Ectodermal cell (in vitro differentiated cells): Measurements from ENCODE around the gene ITGAL.

Experiments used
- H3K27ac ChIP-seq: 2 replicates; pipeline ENCODE4 v1.7.0; 2013; ENCODE audit warnings: mild to moderate bottlenecking, low read depth, low read length; ENCODE audit not compliant: insufficient read depth, poor library complexity, severe bottlenecking
- H3K27me3 ChIP-seq: 2 replicates; pipeline ENCODE4 v1.7.0; 2013; ENCODE audit warnings: mild to moderate bottlenecking, low read length; ENCODE audit not compliant: insufficient read depth, control insufficient read depth, poor library complexity, severe bottlenecking
- H3K36me3 ChIP-seq: one replicate; pipeline ENCODE4 v1.7.0; 2013; ENCODE audit warnings: low read length; ENCODE audit not compliant: control insufficient read depth, insufficient read depth
- H3K4me1 ChIP-seq: one replicate; pipeline ENCODE4 v1.7.0; 2013; ENCODE audit warnings: low read length; ENCODE audit not compliant: control insufficient read depth, insufficient read depth
- H3K4me3 ChIP-seq: 2 replicates; pipeline ENCODE4 v1.7.0; 2013; ENCODE audit warnings: low read depth, low read length, control low read depth; ENCODE audit not compliant: insufficient read depth
- H3K9me3 ChIP-seq: 2 replicates; pipeline ENCODE4 v1.7.0; 2013; ENCODE audit warnings: mild to moderate bottlenecking, low read length, moderate library complexity; ENCODE audit not compliant: control insufficient read depth
- WGBS, 2 experiments: methylation state at CpG; one replicate each; pipeline ENCODE4 v1.1.7; 2013; ENCODE audit warnings: missing lambda C conversion rate in 2 of 2; 5-methylcytosine and 5-hydroxymethylcytosine counted together

The ITGAL gene

DNA sequence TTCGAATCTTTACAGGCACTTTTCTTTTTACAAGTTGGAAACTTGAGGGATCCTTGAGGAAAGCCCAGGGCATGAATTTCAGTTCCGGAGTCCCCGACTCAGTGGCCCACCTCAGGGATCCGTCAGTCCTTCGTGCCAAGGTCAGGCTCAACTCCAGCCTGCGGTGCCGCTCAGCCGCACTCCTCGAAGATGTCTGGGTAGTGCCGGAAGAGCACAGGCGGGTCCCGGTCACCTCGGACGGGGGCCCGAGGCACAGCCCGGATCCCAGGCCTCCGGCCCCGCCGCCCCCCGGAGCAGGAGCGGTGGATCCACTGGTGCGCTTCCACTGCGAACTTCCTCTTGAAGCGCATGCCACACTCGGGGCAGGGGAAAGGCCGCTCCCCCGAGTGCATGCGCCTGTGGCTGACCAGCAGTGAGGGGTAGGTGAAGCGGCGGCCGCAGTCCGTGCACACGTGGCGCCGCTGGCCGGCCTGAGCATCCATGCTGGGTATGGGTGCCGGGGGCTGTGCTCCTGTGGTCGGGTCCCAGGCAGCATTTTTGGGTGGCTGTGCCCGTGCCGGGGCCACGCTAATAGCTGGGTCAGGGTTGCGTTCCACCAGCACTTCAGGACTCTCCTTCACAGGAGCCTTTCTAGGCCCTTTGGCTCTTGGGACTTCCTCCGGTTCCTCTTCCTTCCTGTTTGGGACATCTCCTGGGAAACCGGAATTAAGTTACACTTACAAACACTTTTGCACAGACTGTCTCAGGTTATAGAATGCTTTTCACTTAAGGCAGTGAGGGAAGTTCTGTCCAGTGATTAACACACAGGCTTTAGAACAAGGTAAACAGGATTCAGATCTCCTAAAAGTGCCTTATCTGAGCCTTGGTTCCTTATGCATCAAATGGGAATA is 97.4 kb downstream of the ITGAL start:
- Histone ChIP-seq H3K27ac (no peak overlapping the region), H3K4me3 (no peak overlapping the region), H3K36me3 (no peaks in the 10 kb centered on the region), H3K9me3 (no peaks in the 10 kb centered on the region), H3K4me1 (no peaks in the 10 kb centered on the region), H3K27me3 (no peaks in the 10 kb centered on the region)
- 95% methylated on average over 44 of the region's 44 CpGs for WGBS, 2 experiments

DNA sequence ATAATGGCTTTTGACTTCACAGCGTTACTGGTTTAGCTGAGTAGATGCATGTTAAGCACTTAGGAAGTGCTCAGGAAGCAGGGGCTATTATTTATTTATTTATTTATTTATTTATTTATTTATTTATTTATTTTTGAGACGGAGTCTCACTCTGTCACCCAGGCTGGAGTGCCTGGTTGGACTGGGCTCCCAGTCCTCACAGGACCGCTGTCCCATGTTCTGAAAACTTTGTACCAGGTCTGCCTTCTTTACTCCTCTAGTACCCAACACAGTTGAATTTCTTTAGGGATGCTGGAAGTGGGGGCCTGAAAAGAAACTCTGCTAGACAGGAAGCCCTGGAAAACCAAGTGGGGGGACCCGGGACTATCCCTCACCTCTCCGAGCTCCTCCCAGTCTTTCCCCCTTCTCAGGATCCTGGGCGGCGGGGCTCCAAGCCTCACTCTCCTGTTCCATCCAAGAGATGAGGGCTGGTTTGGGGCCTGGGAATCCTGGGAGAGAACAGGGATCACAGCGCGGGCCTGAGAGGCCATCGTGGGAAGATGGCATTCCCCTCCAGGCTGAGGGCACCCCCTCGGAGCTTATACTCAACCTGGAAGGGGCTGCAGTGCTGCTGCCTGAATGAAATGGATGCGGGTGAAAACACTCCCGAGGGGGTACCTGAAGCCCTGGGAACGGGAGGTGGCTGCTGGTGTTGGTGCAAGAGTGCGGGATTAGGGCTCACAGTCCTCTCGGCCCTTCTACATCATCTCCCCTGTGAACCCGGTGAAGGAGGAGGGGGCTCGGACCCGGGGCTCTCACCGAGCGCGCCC is 98.3 kb downstream of the ITGAL start:
- no peaks in the 10 kb centered on the region for H3K9me3 ChIP-seq
- no peaks in the 10 kb centered on the region for H3K36me3 ChIP-seq
- no peaks in the 10 kb centered on the region for H3K27me3 ChIP-seq
- no peak overlapping the region for H3K27ac ChIP-seq
- H3K4me3 ChIP-seq = peak overlapping the region; percentile 77
- 19 to 21% methylated on average over 21 to 22 of the region's 22 CpGs for WGBS, 2 experiments
- no peaks in the 10 kb centered on the region for H3K4me1 ChIP-seq

DNA sequence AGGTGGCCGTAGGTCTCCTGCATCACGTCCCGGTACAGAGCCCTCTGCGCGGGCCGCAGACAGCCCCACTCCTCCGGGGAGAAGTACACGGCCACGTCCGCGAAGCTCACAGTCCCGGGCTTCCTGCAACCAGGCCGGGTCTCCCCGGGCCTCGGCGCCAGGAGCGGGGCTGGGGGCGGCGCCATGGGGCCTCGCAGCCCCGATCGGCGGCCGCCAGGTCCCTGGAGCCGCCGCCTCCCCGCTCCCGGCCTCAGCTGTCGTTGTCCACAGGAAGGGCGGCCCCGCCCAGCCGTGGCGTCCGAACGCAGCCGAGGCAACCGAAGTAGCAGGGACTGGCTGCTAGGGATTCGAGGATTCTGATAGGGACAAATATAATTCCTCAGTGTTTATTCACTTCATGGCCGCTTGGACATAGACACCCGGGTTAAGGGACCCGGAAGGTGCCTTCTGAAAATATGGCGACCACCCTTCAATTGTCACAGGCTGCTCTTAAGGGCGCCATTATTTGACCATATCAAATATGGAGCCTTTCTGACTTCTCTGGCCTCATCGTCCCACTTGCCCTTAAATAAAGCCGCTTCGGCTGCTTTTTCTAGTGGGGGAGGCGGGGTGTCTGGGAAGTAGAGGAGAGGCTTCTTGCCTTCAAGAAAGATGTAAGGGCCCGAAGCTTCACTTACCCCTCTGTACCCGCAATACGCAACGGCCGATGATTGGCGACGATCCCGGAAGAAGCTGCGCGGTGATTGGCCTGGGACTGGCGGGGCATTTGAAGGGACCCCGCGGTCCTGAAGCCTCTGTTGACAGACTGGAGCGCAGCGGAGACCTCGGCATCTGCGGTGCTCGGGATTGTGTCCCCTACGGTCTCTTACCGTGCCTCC is 99.1 kb downstream of the ITGAL start, which contains the start of gene ZNF688:
Gene ZNF688, minus strand, starts transcription at position 270 of the 878 bp plus-strand sequence. Its CDS starts 85 bp downstream, at position 185.
- H3K36me3 ChIP-seq = no peaks in the 10 kb centered on the region
- H3K27me3 ChIP-seq = no peaks in the 10 kb centered on the region
- H3K4me3 ChIP-seq = peak within 1 kb of the TSS; percentile 77
- H3K4me1 ChIP-seq = no peaks in the 10 kb centered on the region
- 0% methylated on average over 67 of the region's 67 CpGs for WGBS, 2 experiments
- peak within 1 kb of the TSS; percentile 71 for H3K27ac ChIP-seq
- H3K9me3 ChIP-seq = no peaks in the 10 kb centered on the region
